PC-3 (cell line): ENCODE measurements around the gene BLOC1S1. TPM values are rescaled to one million over a fixed set of nuclear protein-coding genes. Genes with fewer than 3 reads are reported as not detected.

Experiments
- ATAC-seq: fragments of 200-7000 bp; cut with Tn5 transposase; 2 replicates; pipeline ENCODE4 v1.9.1; 2020; ENCODE audit warnings: mild to moderate bottlenecking, moderate library complexity
- BruUV-seq: library from RNA; stranded (reverse); fragments of 400-500 nt; replicated peaks from 2 replicates; lab custom pipeline; 2021; lab: Mats Ljungman, UMichigan
- CTCF ChIA-PET: fragments of 300-600 bp; sonication (Branson Sonifier 250); formaldehyde crosslinking; loops from one replicate; lab custom pipeline; 2022; ENCODE audit warnings: antibody characterized with exemption; lab: Charles Lee
- POLR2A ChIA-PET: fragments of 300-600 bp; sonication (Branson Sonifier 250); formaldehyde crosslinking; loops from one replicate; lab custom pipeline; 2022; ENCODE audit warnings: antibody characterized with exemption; ENCODE audit not compliant: unreplicated experiment; lab: Charles Lee
- DNase-seq: peaks from one replicate; pipeline ENCODE4 v3.0.0-alpha.2; 2015
- H2AFZ ChIP-seq: fragments of 300-600 bp; sonication (generic); 2 replicates; pipeline ENCODE4 v1.6.0; 2016; ENCODE audit warnings: antibody characterized with exemption, low read length
- H3F3A ChIP-seq: fragments of 300-600 bp; sonication (generic); one replicate; pipeline ENCODE4 v1.6.0; 2017; ENCODE audit warnings: antibody characterized with exemption, low read length, control low read depth, mild to moderate bottlenecking; ENCODE audit not compliant: unreplicated experiment
- H3K27ac ChIP-seq: fragments of 300-600 bp; sonication (generic); 2 replicates; pipeline ENCODE4 v1.5.1; 2016; ENCODE audit warnings: mild to moderate bottlenecking, low read length
- H3K27me3 ChIP-seq: fragments of 300-600 bp; sonication (generic); 2 replicates; pipeline ENCODE4 v1.6.1; 2016; ENCODE audit warnings: low read length, mixed read lengths
- H3K36me3 ChIP-seq: fragments of 300-600 bp; sonication (generic); 2 replicates; pipeline ENCODE4 v1.6.1; 2016; ENCODE audit warnings: low read depth, mixed run types, low read length, mixed read lengths
- H3K4me1 ChIP-seq: fragments of 300-600 bp; sonication (generic); 2 replicates; pipeline ENCODE4 v1.5.1; 2016; ENCODE audit warnings: low read length; ENCODE audit not compliant: insufficient read depth
- H3K4me2 ChIP-seq: fragments of 300-600 bp; sonication (generic); 2 replicates; pipeline ENCODE4 v1.6.0; 2016; ENCODE audit warnings: low read length
- H3K4me3 ChIP-seq: fragments of 300-600 bp; sonication (generic); 2 replicates; pipeline ENCODE4 v1.5.1; 2016; ENCODE audit warnings: mild to moderate bottlenecking, low read length, mixed read lengths
- H3K79me2 ChIP-seq: fragments of 300-600 bp; sonication (generic); 2 replicates; pipeline ENCODE4 v1.6.1; 2017; ENCODE audit warnings: low read length, mixed read lengths
- H3K9ac ChIP-seq: fragments of 300-600 bp; sonication (generic); 2 replicates; pipeline ENCODE4 v1.6.0; 2016; ENCODE audit warnings: mild to moderate bottlenecking, low read length
- H3K9me2 ChIP-seq: fragments of 300-600 bp; sonication (generic); replicated peaks from 2 replicates; pipeline ENCODE4 v1.6.1; 2016; ENCODE audit warnings: mixed run types, low read length, mixed read lengths
- H3K9me3 ChIP-seq: fragments of 300-600 bp; sonication (generic); 2 replicates; pipeline ENCODE4 v1.6.1; 2016; ENCODE audit warnings: low read length, mixed read lengths
- H4K20me1 ChIP-seq: fragments of 300-600 bp; sonication (generic); 2 replicates; pipeline ENCODE4 v1.6.1; 2016; ENCODE audit warnings: low read length, mixed read lengths
- EZH2 ChIP-seq: fragments of 300-600 bp; sonication (generic); IDR thresholded peaks from one replicate; pipeline ENCODE4 v1.6.1; 2017; ENCODE audit warnings: antibody characterized with exemption, mild to moderate bottlenecking, low read length; ENCODE audit not compliant: unreplicated experiment
- EZH2phosphoT487 ChIP-seq: fragments of 300-600 bp; sonication (generic); IDR thresholded peaks from 2 replicates; pipeline ENCODE4 v1.6.1; 2018; ENCODE audit warnings: mild to moderate bottlenecking, antibody characterized with exemption, low read length, borderline replicate concordance
- intact Hi-C: fragments of 100-400 bp; cut with micrococcal nuclease; formaldehyde crosslinking; loops from 2 replicates; pipeline ENCODE4 v1.9.0; 2023
- total RNA-seq: library from RNA; depleted of rRNA; stranded (reverse); fragments of >200 nt; gene quantifications from 2 replicates; pipeline ENCODE4 v1.2.3, GENCODE V29; 2014
- TF ChIP-seq, protein P1 (sequence below): fragments of 300-600 bp; sonication (generic); conservative IDR thresholded peaks from 2 replicates; pipeline ENCODE4 v1.5.1; 2017; ENCODE audit warnings: antibody characterized with exemption, low read depth, mild to moderate bottlenecking, low read length

BLOC1S1 gene
- total RNA-seq, 1 experiment from 2014 or later: 90.8 TPM

DNA sequence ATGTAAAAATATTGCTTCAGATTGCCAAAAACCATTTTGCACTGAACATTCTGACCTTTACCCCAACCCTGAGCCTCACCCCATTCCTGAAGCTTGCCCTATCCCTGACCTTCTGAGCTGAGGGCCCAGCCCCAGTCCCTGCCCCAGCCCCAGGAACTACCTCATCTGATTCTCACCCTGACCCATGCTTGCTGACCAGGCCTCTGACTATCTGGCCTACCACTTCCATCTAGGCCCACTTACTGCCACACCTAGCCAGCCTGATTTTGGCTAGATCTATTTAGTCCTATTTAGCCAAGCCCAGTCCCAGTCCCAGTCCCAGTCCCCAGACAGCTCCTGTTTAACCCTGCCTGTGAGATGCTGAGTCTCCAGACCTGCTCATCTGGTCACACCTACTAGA lies 45.6 kb upstream of the BLOC1S1 start:
- DNase-seq (no peak), ATAC-seq (no peak)
- Histone ChIP-seq H3K27me3 (no peaks in the 10 kb centered on the region), H3K9ac (no peak overlapping the region), H3K9me2 (0 out of 2 replicates have a peak, but pooled peaks cover 3% of the 10 kb centered on the region), H3K79me2 (no peaks in the 10 kb centered on the region), H4K20me1 (no peaks in the 10 kb centered on the region), H3K9me3 (no peaks in the 10 kb centered on the region), H2AFZ (no peak overlapping the region), H3K4me3 (no peak overlapping the region), H3K27ac (no peak overlapping the region), H3F3A (no peaks in the 10 kb centered on the region), H3K36me3 (no peaks in the 10 kb centered on the region), H3K4me2 (no peak overlapping the region), H3K4me1 (no peaks in the 10 kb centered on the region)
- ChIA-PET CTCF (no interaction called here), POLR2A (no interaction called here)
- TF ChIP-seq EZH2 (no peak), EZH2phosphoT487 (no peak)
- TF ChIP-seq, protein P1, sequence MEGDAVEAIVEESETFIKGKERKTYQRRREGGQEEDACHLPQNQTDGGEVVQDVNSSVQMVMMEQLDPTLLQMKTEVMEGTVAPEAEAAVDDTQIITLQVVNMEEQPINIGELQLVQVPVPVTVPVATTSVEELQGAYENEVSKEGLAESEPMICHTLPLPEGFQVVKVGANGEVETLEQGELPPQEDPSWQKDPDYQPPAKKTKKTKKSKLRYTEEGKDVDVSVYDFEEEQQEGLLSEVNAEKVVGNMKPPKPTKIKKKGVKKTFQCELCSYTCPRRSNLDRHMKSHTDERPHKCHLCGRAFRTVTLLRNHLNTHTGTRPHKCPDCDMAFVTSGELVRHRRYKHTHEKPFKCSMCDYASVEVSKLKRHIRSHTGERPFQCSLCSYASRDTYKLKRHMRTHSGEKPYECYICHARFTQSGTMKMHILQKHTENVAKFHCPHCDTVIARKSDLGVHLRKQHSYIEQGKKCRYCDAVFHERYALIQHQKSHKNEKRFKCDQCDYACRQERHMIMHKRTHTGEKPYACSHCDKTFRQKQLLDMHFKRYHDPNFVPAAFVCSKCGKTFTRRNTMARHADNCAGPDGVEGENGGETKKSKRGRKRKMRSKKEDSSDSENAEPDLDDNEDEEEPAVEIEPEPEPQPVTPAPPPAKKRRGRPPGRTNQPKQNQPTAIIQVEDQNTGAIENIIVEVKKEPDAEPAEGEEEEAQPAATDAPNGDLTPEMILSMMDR: no peak
- intact Hi-C loops: no loop called here
- BruUV-seq: no TSS peak

DNA sequence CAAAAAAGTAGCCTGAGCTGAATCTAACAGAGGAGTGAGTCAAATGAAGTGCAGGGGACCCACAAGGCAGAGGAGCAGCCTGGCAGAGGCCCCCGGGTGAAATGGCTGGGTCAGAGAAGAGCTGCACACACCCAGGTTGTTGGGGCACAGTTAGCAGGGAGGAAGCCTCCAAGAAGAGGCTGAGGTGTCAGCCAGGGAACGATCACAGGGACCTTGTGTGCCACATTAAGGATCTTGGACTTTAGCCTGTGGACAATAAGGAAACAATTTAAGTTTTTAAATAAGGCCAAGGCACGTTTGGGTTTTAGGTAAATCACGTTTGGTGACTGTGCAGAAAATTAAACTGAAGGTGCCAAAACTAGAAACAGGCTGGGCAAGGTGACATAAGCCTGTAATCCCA lies 44.1 kb upstream of the BLOC1S1 start:
- ATAC-seq (no peak), DNase-seq (no peak)
- H3K4me1 ChIP-seq: no peaks in the 10 kb centered on the region
- 0 out of 2 replicates have a peak, but pooled peaks cover 3% of the 10 kb centered on the region for H3K9me2 ChIP-seq
- no peak overlapping the region for H3K4me2 ChIP-seq
- CTCF ChIA-PET: no interaction called here
- no peaks in the 10 kb centered on the region for H3K9me3 ChIP-seq
- H3K27me3 ChIP-seq: no peaks in the 10 kb centered on the region
- no peaks in the 10 kb centered on the region for H3K36me3 ChIP-seq
- H3K79me2 ChIP-seq: no peaks in the 10 kb centered on the region
- H4K20me1 ChIP-seq: no peaks in the 10 kb centered on the region
- H3K4me3 ChIP-seq: no peak overlapping the region
- POLR2A ChIA-PET: no interaction called here
- H2AFZ ChIP-seq: no peak overlapping the region
- H3K27ac ChIP-seq: no peak overlapping the region
- intact Hi-C loops: no loop called here
- H3K9ac ChIP-seq: no peak overlapping the region
- TF ChIP-seq EZH2phosphoT487 (no peak), EZH2 (no peak)
- TF ChIP-seq, protein P1: no peak
- H3F3A ChIP-seq: no peaks in the 10 kb centered on the region
- no TSS peak for BruUV-seq

DNA sequence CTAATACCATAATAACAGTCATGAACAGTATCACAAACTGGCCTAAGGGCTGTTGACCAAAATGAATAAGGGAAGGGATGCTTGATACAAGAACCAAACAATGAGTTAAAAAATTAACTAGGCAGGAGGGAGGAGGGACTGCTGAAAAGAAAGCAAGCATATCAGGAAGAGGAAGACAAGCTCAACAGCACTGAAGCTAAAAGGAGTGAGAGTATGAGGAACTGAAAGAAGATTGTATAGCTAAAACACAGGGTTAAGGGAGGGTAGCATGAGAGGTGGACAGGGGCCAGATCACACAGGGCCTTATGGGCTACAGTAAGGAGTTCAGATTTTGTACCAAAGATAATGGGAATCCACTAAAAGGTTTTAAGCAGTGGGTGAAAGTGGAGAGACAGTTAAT lies 42.2 kb upstream of the BLOC1S1 start:
- no peak overlapping the region for H3K27ac ChIP-seq
- TF ChIP-seq EZH2 (no peak), EZH2phosphoT487 (no peak)
- TF ChIP-seq, protein P1: no peak
- ChIA-PET CTCF (no interaction called here), POLR2A (no interaction called here)
- no peak overlapping the region for H2AFZ ChIP-seq
- no peaks in the 10 kb centered on the region for H3K79me2 ChIP-seq
- H3K9me3 ChIP-seq: no peaks in the 10 kb centered on the region
- no peak overlapping the region for H3K4me3 ChIP-seq
- H3K4me1 ChIP-seq: no peaks in the 10 kb centered on the region
- no peaks in the 10 kb centered on the region for H3K27me3 ChIP-seq
- BruUV-seq: no TSS peak
- intact Hi-C loops: no loop called here
- H3K36me3 ChIP-seq: no peaks in the 10 kb centered on the region
- H3K9me2 ChIP-seq: 0 out of 2 replicates have a peak, but pooled peaks cover 3% of the 10 kb centered on the region
- no peaks in the 10 kb centered on the region for H3F3A ChIP-seq
- H4K20me1 ChIP-seq: no peaks in the 10 kb centered on the region
- H3K9ac ChIP-seq: no peak overlapping the region
- no peak for DNase-seq
- no peak overlapping the region for H3K4me2 ChIP-seq
- no peak for ATAC-seq
